GM23338 (cell line): ENCODE results near the gene POU1F1. TPM values are rescaled to one million over a fixed set of nuclear protein-coding genes. Genes with fewer than 3 reads are reported as not detected.
"Not testable (repeated sequence)": the region's sequence is repeated elsewhere in the genome, so short reads cannot be mapped to it uniquely, and the experiment has no call there.

ENCODE experiments used
- ATAC-seq: fragments of 200-7000 bp; cut with Tn5 transposase; 3 replicates; pipeline ENCODE4 v1.9.1; 2020
- DNase-seq: peaks from one replicate; pipeline ENCODE4 v3.0.0-alpha.2; 2015; ENCODE audit warnings: low spot score
- H2AFZ ChIP-seq: fragments of 200-600 bp; sonication (generic); 2 replicates; pipeline ENCODE4 v1.8.0; 2016; ENCODE audit warnings: antibody characterized with exemption, mild to moderate bottlenecking, moderate library complexity
- H3F3A ChIP-seq: fragments of 200-600 bp; sonication (generic); replicated peaks from 2 replicates; pipeline ENCODE4 v1.8.0; 2017; ENCODE audit warnings: antibody characterized with exemption, mixed run types, low read depth
- H3K27ac ChIP-seq: fragments of 200-600 bp; sonication (generic); 2 replicates; pipeline ENCODE4 v1.6.1; 2016; ENCODE audit warnings: low read depth
- H3K27me3 ChIP-seq: fragments of 200-600 bp; sonication (generic); 2 replicates; pipeline ENCODE4 v1.8.0; 2016; ENCODE audit warnings: mild to moderate bottlenecking, mixed run types, moderate library complexity; ENCODE audit not compliant: insufficient read depth
- H3K36me3 ChIP-seq: fragments of 200-600 bp; sonication (generic); 2 replicates; pipeline ENCODE4 v1.8.0; 2016; ENCODE audit warnings: mild to moderate bottlenecking; ENCODE audit not compliant: insufficient read depth
- H3K4me1 ChIP-seq: fragments of 200-600 bp; sonication (generic); 2 replicates; pipeline ENCODE4 v1.8.0; 2016; ENCODE audit warnings: mild to moderate bottlenecking, moderate library complexity; ENCODE audit not compliant: insufficient read depth
- H3K4me2 ChIP-seq: fragments of 200-600 bp; sonication (generic); 2 replicates; pipeline ENCODE4 v1.7.1; 2017; ENCODE audit warnings: mixed run types
- H3K4me3 ChIP-seq: fragments of 200-600 bp; sonication (generic); 2 replicates; pipeline ENCODE4 v1.6.1; 2016; ENCODE audit warnings: mixed run types
- H3K79me2 ChIP-seq: fragments of 200-600 bp; sonication (generic); replicated peaks from 2 replicates; pipeline ENCODE4 v1.8.0; 2017; ENCODE audit warnings: mild to moderate bottlenecking; ENCODE audit not compliant: insufficient read depth
- H3K9me2 ChIP-seq: fragments of 200-600 bp; sonication (generic); 2 replicates; pipeline ENCODE4 v1.8.0; 2017; ENCODE audit not compliant: insufficient read depth
- H4K20me1 ChIP-seq: fragments of 200-600 bp; sonication (generic); replicated peaks from 2 replicates; pipeline ENCODE4 v1.8.0; 2017; ENCODE audit warnings: mild to moderate bottlenecking; ENCODE audit not compliant: insufficient read depth
- H3K27ac Mint-ChIP-seq: 2 replicates; pipeline ENCODE4 v1.8.0; 2020; ENCODE audit warnings: inconsistent platforms, mild to moderate bottlenecking, moderate library complexity, mixed read lengths
- H3K27me3 Mint-ChIP-seq: 3 replicates; pipeline ENCODE4 v1.8.0; 2022; ENCODE audit warnings: low read depth, mild to moderate bottlenecking, moderate library complexity, mixed read lengths, inconsistent platforms; ENCODE audit not compliant: insufficient read depth, poor library complexity
- H3K36me3 Mint-ChIP-seq: 3 replicates; pipeline ENCODE4 v1.8.0; 2021; ENCODE audit warnings: low read depth, mild to moderate bottlenecking, inconsistent platforms, moderate library complexity, mixed read lengths
- H3K4me1 Mint-ChIP-seq: 3 replicates; pipeline ENCODE4 v1.8.0; 2020; ENCODE audit warnings: mild to moderate bottlenecking, inconsistent platforms, mixed read lengths
- H3K4me3 Mint-ChIP-seq: 3 replicates; pipeline ENCODE4 v1.8.0; 2021; ENCODE audit warnings: moderate library complexity, mild to moderate bottlenecking, inconsistent platforms, mixed read lengths
- H3K9me3 Mint-ChIP-seq: 3 replicates; pipeline ENCODE4 v1.8.0; 2020; ENCODE audit warnings: moderate library complexity, mild to moderate bottlenecking, inconsistent platforms, mixed read lengths
- CREB1 ChIP-seq: fragments of 250-450 bp; sonication (Bioruptor Pico); IDR thresholded peaks from 2 replicates; pipeline ENCODE4 v1.5.0; 2020; ENCODE audit warnings: low read depth, mild to moderate bottlenecking, moderate library complexity
- JUNB ChIP-seq: IDR thresholded peaks from one replicate; pipeline ENCODE4 v1.6.1; 2016; ENCODE audit warnings: antibody characterized with exemption; ENCODE audit not compliant: unreplicated experiment
- NANOG ChIP-seq: IDR thresholded peaks from 2 replicates; pipeline ENCODE4 v1.6.1; 2016; ENCODE audit warnings: antibody characterized with exemption, borderline replicate concordance
- STAT1 ChIP-seq: IDR thresholded peaks from one replicate; pipeline ENCODE4 v1.6.1; 2016; ENCODE audit warnings: antibody characterized with exemption; ENCODE audit not compliant: unreplicated experiment
- ZNF114 ChIP-seq: fragments of 250-450 bp; sonication (Bioruptor Pico); IDR thresholded peaks from 2 replicates; pipeline ENCODE4 v1.5.0; 2020; ENCODE audit warnings: mild to moderate bottlenecking, moderate library complexity
- ZNF331 ChIP-seq: fragments of 250-450 bp; sonication (Bioruptor Pico); IDR thresholded peaks from 2 replicates; pipeline ENCODE4 v1.5.0; 2020; ENCODE audit warnings: low read depth, mild to moderate bottlenecking, moderate library complexity
- ZNF462 ChIP-seq: fragments of 250-450 bp; sonication (Bioruptor Pico); IDR thresholded peaks from 2 replicates; pipeline ENCODE4 v1.5.0; 2020; ENCODE audit warnings: mild to moderate bottlenecking, moderate library complexity
- polyA plus RNA-seq: library from polyadenylated mRNA; unstranded; fragments of >200 nt; fragmentation: Nextera tagmentation; extraction: Ambion mirVana; gene quantifications from 2 replicates; pipeline ENCODE4 v1.2.1, GENCODE V29; 2016
- total RNA-seq: library from RNA; depleted of rRNA; stranded (reverse); fragments of >200 nt; shearing (Covaris generic); gene quantifications from 2 replicates; pipeline ENCODE4 v1.2.3, GENCODE V29; 2014

Gene POU1F1
- total and polyA plus RNA-seq, 2 experiments from 2014 or later = not detected

GRCh38 chr3:87248831-87249230 is 27.6 kb downstream of the POU1F1 start (continued):
- TF ChIP-seq ZNF462 (CRISPR knock-in tag) = no peak
- TF ChIP-seq NANOG = no peak
- no peak for TF ChIP-seq STAT1
- TF ChIP-seq ZNF114 = no peak
- no peak for TF ChIP-seq ZNF331 (CRISPR knock-in tag)
- TF ChIP-seq CREB1 = no peak
- TF ChIP-seq JUNB = no peak

GRCh38 chr3:87248231-87248630 is 28.2 kb downstream of the POU1F1 start:
- not testable (repeated sequence) for H3K4me3 ChIP-seq, H2AFZ ChIP-seq, H3K27ac Mint-ChIP-seq, DNase-seq, H4K20me1 ChIP-seq, H3K4me2 ChIP-seq, H3K9me2 ChIP-seq, H3K4me1 ChIP-seq, H3K4me1 Mint-ChIP-seq, H3K27ac ChIP-seq, H3K9me3 Mint-ChIP-seq, H3K27me3 ChIP-seq, H3K36me3 ChIP-seq, H3F3A ChIP-seq, ATAC-seq, H3K4me3 Mint-ChIP-seq, H3K27me3 Mint-ChIP-seq
- peaks cover 15% of the 10 kb centered on the region; the same call in 1 of the 2 replicates for H3K79me2 ChIP-seq
- peaks cover 22% of the 10 kb centered on the region; the same call in 2 of the 3 replicates for H3K36me3 Mint-ChIP-seq
